NCI-H748 treated with DMSO at 0.1 percent for 48 hours (cell line): ENCODE data around the gene SF3B6.

Experiments
- DNase-seq: peaks from one replicate; lab custom pipeline; 2025; lab: John Stamatoyannopoulos, UW

Gene SF3B6

DNA sequence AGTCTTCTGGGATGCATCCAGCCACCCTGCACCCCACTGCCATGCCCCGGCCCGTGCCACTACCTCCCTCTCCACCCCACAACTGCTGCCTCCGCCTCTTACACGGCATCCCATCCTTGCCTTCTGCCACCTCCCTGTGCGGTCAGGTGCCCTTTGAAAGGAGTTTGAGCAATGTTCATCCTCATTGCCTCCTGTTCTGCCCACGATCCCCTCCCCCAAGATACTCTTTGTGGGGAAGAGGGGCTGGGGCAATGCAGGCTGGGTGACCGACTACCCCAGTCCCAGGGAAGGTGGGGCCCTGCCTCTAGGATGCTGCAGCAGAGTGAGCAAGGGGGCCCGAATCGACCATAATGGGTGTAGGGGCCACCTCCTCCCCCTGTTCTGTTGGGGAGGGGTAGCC, 57.9 kb downstream of the SF3B6 start:
- no peak for DNase-seq

DNA sequence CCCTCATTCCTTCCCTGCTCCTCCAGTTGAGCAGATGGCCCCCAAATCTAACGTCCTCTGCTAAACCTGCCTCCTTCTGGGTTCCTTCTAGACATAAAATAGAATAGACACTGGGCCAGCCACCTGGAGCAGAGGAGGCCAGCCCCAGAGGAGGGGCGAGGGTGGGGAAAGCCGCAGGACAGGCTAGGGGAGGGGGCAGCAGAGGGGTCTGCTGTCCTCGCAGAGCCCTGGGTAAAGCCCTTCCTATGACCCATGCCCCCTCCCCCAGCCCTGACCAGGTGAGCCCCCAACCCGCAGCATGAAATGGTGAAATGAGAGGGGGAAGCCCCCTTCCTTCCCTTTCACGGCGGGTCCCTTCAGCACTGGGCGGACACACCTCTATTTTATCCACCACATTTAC, 58.4 kb downstream of the SF3B6 start:
- no peak for DNase-seq
